Panc1 (cell line): ENCODE measurements around the gene LIN28A. TPM values are rescaled to one million over a fixed set of nuclear protein-coding genes. Genes with fewer than 3 reads are reported as not detected.
"Not testable (repeated sequence)": the region's sequence is repeated elsewhere in the genome, so short reads cannot be mapped to it uniquely, and the experiment has no call there.

Experiments
- ATAC-seq: fragments of 200-7000 bp; cut with Tn5 transposase; 2 replicates; pipeline ENCODE4 v1.9.1; 2020; ENCODE audit warnings: mild to moderate bottlenecking, moderate library complexity
- BruUV-seq: library from RNA; stranded (reverse); fragments of 400-500 nt; replicated peaks from 2 replicates; lab custom pipeline; 2021; lab: Mats Ljungman, UMichigan
- CTCF ChIA-PET: fragments of 300-600 bp; sonication (Branson Sonifier 250); formaldehyde crosslinking; loops from one replicate; lab custom pipeline; 2022; ENCODE audit warnings: antibody characterized with exemption; lab: Charles Lee
- POLR2A ChIA-PET: fragments of 300-600 bp; sonication (Branson Sonifier 250); formaldehyde crosslinking; loops from one replicate; lab custom pipeline; 2022; ENCODE audit warnings: antibody characterized with exemption; lab: Charles Lee
- DNase-seq: peaks from one replicate; pipeline ENCODE4 v3.0.0-alpha.2; 2010; ENCODE audit warnings: low read depth, low spot score
- H3K27ac ChIP-seq: 2 replicates; pipeline ENCODE4 v1.5.1; 2011; ENCODE audit warnings: mild to moderate bottlenecking, low read length, inconsistent platforms
- H3K27me3 ChIP-seq: fragments of 200-500 bp; sonication (Bioruptor generic); 2 replicates; pipeline ENCODE4 v1.6.0; 2014; ENCODE audit warnings: low read length, inconsistent platforms; ENCODE audit not compliant: control insufficient read depth, insufficient read depth
- H3K36me3 ChIP-seq: fragments of 200-500 bp; sonication (Bioruptor generic); 2 replicates; pipeline ENCODE4 v1.5.1; 2014; ENCODE audit warnings: inconsistent platforms, mild to moderate bottlenecking, low read length, moderate library complexity; ENCODE audit not compliant: control insufficient read depth, insufficient read depth
- H3K4me1 ChIP-seq: 2 replicates; pipeline ENCODE4 v1.5.1; 2011; ENCODE audit warnings: inconsistent platforms, mild to moderate bottlenecking, low read length, moderate library complexity; ENCODE audit not compliant: control insufficient read depth, insufficient read depth
- H3K4me3 ChIP-seq, 2 experiments: 2 replicates each; pipeline ENCODE4 v1.5.1; 2011 to 2012; ENCODE audit warnings: low read depth in 2 of 2, low read length in 2 of 2, mild to moderate bottlenecking in 2 of 2, inconsistent platforms in 1 of 2, moderate library complexity in 1 of 2
- H3K9me3 ChIP-seq: fragments of 200-500 bp; sonication (Bioruptor generic); 2 replicates; pipeline ENCODE4 v1.5.1; 2014; ENCODE audit warnings: low read depth, mild to moderate bottlenecking, inconsistent platforms, low read length, moderate library complexity; ENCODE audit not compliant: control insufficient read depth, insufficient read depth
- POLR2AphosphoS5 ChIP-seq: IDR thresholded peaks from 2 replicates; pipeline ENCODE4 v1.6.1; 2012; ENCODE audit warnings: mild to moderate bottlenecking, low read depth, low read length, moderate library complexity
- SIN3A ChIP-seq: IDR thresholded peaks from 2 replicates; pipeline ENCODE4 v1.6.1; 2012; ENCODE audit warnings: low read depth, mild to moderate bottlenecking, low read length, moderate library complexity, borderline replicate concordance; ENCODE audit not compliant: insufficient read depth
- TCF7L2 ChIP-seq: IDR thresholded peaks from 2 replicates; pipeline ENCODE4 v1.6.1; 2011; ENCODE audit warnings: mild to moderate bottlenecking, low read depth, low read length, inconsistent platforms
- in situ Hi-C: cut with HindIII; loops from 2 replicates; pipeline ENCODE4 v1.10.0; 2016; ENCODE audit warnings: low sequenced_read_pairs, low pct_unique_long_range_greater_than_20kb
- intact Hi-C: fragments of 100-400 bp; cut with micrococcal nuclease; formaldehyde crosslinking; loops from one replicate; pipeline ENCODE4 v1.10.0; 2022; ENCODE audit not compliant: unreplicated experiment
- total RNA-seq: library from RNA; stranded (reverse); gene quantifications from one replicate; pipeline ENCODE4 v1.2.1, GENCODE V29; 2021; ENCODE audit not compliant: unreplicated experiment
- TF ChIP-seq, protein P1 (sequence below), 2 experiments: IDR thresholded peaks; 2 replicates each; pipeline ENCODE4 v1.6.1; 2011 to 2012; ENCODE audit warnings: low read depth in 2 of 2, control low read depth in 1 of 2, low read length in 1 of 2, mild to moderate bottlenecking in 1 of 2, moderate library complexity in 1 of 2; ENCODE audit not compliant: insufficient read depth in 1 of 2
- TF ChIP-seq, protein P2 (sequence below): fragments of 450-650 bp; IDR thresholded peaks from 2 replicates; pipeline ENCODE4 v1.5.1; 2017; ENCODE audit warnings: mild to moderate bottlenecking

The LIN28A gene
- total RNA-seq, 1 experiment from 2014 or later, result 0.64 TPM

DNA sequence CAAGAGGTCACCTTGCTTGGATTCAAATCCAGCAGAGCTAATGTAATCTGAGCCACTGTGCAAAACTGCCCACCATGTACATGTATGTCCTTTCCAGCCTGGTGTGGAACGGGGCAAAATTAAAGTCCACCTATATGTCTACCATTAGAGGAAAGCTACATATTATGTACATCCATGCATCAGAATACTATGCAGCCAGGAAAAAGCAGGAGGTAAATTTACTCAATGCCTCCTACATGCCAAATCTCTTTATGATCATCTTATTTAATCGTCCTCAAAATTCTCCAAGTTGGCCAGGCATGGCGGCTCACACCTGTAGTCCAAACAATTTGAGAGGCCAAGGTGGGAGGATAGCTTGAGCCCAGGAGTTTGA, 31.8 kb upstream of the LIN28A start:
- in situ Hi-C loops (no loop called here), intact Hi-C loops (no loop called here)
- Histone ChIP-seq H3K27ac (no peak overlapping the region), H3K27me3 (no peaks in the 10 kb centered on the region), H3K4me3 (no peak overlapping the region), H3K36me3 (no peaks in the 10 kb centered on the region), H3K4me1 (no peaks in the 10 kb centered on the region), H3K9me3 (no peaks in the 10 kb centered on the region)
- DNase-seq, result no peak
- no peak for ATAC-seq
- no TSS peak for BruUV-seq
- ChIA-PET POLR2A (no interaction called here), CTCF (no interaction called here)
- TF ChIP-seq POLR2AphosphoS5, result no peak
- no peak for TF ChIP-seq SIN3A
- TF ChIP-seq, protein P1, sequence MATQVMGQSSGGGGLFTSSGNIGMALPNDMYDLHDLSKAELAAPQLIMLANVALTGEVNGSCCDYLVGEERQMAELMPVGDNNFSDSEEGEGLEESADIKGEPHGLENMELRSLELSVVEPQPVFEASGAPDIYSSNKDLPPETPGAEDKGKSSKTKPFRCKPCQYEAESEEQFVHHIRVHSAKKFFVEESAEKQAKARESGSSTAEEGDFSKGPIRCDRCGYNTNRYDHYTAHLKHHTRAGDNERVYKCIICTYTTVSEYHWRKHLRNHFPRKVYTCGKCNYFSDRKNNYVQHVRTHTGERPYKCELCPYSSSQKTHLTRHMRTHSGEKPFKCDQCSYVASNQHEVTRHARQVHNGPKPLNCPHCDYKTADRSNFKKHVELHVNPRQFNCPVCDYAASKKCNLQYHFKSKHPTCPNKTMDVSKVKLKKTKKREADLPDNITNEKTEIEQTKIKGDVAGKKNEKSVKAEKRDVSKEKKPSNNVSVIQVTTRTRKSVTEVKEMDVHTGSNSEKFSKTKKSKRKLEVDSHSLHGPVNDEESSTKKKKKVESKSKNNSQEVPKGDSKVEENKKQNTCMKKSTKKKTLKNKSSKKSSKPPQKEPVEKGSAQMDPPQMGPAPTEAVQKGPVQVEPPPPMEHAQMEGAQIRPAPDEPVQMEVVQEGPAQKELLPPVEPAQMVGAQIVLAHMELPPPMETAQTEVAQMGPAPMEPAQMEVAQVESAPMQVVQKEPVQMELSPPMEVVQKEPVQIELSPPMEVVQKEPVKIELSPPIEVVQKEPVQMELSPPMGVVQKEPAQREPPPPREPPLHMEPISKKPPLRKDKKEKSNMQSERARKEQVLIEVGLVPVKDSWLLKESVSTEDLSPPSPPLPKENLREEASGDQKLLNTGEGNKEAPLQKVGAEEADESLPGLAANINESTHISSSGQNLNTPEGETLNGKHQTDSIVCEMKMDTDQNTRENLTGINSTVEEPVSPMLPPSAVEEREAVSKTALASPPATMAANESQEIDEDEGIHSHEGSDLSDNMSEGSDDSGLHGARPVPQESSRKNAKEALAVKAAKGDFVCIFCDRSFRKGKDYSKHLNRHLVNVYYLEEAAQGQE (IDR thresholded peaks at IDR 0.05; ENCODE audit: insufficient read depth in 1 of 2, low read depth in 2 of 2, low read length in 1 of 2), result no peak
- TF ChIP-seq, protein P2, sequence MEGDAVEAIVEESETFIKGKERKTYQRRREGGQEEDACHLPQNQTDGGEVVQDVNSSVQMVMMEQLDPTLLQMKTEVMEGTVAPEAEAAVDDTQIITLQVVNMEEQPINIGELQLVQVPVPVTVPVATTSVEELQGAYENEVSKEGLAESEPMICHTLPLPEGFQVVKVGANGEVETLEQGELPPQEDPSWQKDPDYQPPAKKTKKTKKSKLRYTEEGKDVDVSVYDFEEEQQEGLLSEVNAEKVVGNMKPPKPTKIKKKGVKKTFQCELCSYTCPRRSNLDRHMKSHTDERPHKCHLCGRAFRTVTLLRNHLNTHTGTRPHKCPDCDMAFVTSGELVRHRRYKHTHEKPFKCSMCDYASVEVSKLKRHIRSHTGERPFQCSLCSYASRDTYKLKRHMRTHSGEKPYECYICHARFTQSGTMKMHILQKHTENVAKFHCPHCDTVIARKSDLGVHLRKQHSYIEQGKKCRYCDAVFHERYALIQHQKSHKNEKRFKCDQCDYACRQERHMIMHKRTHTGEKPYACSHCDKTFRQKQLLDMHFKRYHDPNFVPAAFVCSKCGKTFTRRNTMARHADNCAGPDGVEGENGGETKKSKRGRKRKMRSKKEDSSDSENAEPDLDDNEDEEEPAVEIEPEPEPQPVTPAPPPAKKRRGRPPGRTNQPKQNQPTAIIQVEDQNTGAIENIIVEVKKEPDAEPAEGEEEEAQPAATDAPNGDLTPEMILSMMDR, result no peak
- TF ChIP-seq TCF7L2, result no peak

DNA sequence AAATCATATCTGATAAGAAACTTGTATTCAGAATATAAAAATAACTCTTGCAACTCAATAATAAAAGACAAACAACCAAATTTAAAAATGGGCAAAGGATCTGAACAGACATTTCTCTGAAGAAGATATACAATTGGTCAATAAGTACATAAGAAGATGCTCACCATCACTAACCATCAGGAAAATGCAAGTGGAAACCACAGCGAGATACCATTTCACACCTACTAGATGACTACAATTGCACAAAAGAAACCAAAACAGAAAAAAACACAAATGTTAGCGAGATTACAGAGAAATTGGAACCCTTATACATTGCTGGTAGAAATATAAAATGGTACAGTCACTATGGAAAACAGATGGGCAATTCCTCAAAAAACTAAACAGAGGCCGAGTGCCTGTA, 26.5 kb upstream of the LIN28A start:
- ChIA-PET POLR2A (no interaction called here), CTCF (no interaction called here)
- TF ChIP-seq POLR2AphosphoS5 (no peak), TCF7L2 (no peak), SIN3A (no peak)
- TF ChIP-seq, protein P2, result no peak
- TF ChIP-seq, protein P1 (IDR thresholded peaks at IDR 0.05; ENCODE audit: insufficient read depth in 1 of 2, low read depth in 2 of 2, low read length in 1 of 2), result no peak
- in situ Hi-C loops (no loop called here), intact Hi-C loops (no loop called here)
- H3K36me3 ChIP-seq, result no peaks in the 10 kb centered on the region
- ATAC-seq (no peak), DNase-seq (no peak)
- no peak overlapping the region for H3K4me3 ChIP-seq
- no TSS peak for BruUV-seq
- H3K27ac ChIP-seq, result no peak overlapping the region
- no peaks in the 10 kb centered on the region for H3K4me1 ChIP-seq
- H3K9me3 ChIP-seq, result no peaks in the 10 kb centered on the region
- H3K27me3 ChIP-seq, result no peaks in the 10 kb centered on the region

DNA sequence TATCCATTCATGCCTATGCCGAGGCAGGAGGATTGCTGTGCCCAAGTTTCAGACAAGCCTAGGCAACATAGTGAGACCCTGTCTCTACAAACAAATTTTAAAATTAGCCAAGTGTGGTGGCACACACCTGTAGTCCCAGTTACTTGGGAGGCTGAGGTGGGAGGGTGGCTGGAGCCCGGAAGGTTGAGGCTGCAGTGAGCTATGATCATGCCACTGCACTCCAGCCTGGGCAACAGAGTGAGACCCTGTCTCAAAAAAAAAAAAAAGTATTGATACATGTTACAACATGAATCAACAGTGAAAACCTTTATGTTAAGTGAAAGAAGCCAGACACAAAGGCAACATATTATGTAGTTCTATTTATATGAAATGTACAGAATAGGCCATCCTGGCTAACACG, 25.6 kb upstream of the LIN28A start:
- H3K27me3 ChIP-seq, POLR2A ChIA-PET, ATAC-seq, intact Hi-C loops, CTCF ChIA-PET, H3K27ac ChIP-seq, H3K9me3 ChIP-seq, BruUV-seq, in situ Hi-C loops, DNase-seq, H3K4me3 ChIP-seq, H3K4me1 ChIP-seq, H3K36me3 ChIP-seq: not testable (repeated sequence)
